Activated naive CD4-positive, alpha-beta T cell treated with anti-CD3 and anti-CD28 coated beads for 36 hours (primary cell): ENCODE results near the gene PEX10. TPM values are rescaled to one million over a fixed set of nuclear protein-coding genes. Genes with fewer than 3 reads are reported as not detected.
A peak's percentile ranks its signal among the peaks of the same experiment; 100 is the strongest.

Experiments
- CTCF ChIA-PET: fragments of 350-600 bp; sonication (Branson Sonifier 250); formaldehyde crosslinking; loops from one replicate; lab custom pipeline; 2021; ENCODE audit warnings: antibody characterized with exemption; lab: Charles Lee
- DNase-seq: peaks from one replicate; pipeline ENCODE4 v3.0.0-alpha.2; 2020
- H3K27ac Mint-ChIP-seq: one replicate; pipeline ENCODE4 v1.8.0; 2021; ENCODE audit warnings: mild to moderate bottlenecking, mixed read lengths
- H3K27me3 Mint-ChIP-seq: one replicate; pipeline ENCODE4 v1.8.0; 2021; ENCODE audit warnings: low read depth, mixed read lengths
- H3K36me3 Mint-ChIP-seq: one replicate; pipeline ENCODE4 v1.8.0; 2021; ENCODE audit warnings: low read depth, mixed read lengths
- H3K4me1 Mint-ChIP-seq: one replicate; pipeline ENCODE4 v1.8.0; 2021; ENCODE audit warnings: low read depth, mixed read lengths
- H3K4me3 Mint-ChIP-seq: one replicate; pipeline ENCODE4 v1.8.0; 2021; ENCODE audit warnings: mild to moderate bottlenecking, moderate library complexity, mixed read lengths
- H3K9me3 Mint-ChIP-seq: one replicate; pipeline ENCODE4 v1.8.0; 2021; ENCODE audit warnings: mixed read lengths
- intact Hi-C: fragments of 100-400 bp; cut with micrococcal nuclease; formaldehyde crosslinking; loops from one replicate; pipeline ENCODE4 v1.15.1; 2023
- total RNA-seq, 2 experiments: library from RNA; stranded (reverse); gene quantifications; one replicate each; pipeline ENCODE4 v1.2.3, GENCODE V29; 2021

Gene PEX10
- total RNA-seq, 2 experiments from 2014 or later, result 8.6 to 9.1 TPM

- DNase-seq, result peak; percentile 79
- CTCF ChIA-PET, result interaction anchor here (0.7 to 2.0 kb wide), 7 partner anchors 14 to 277 kb away, joined by 3 to 19 read pairs (median 4); partner anchors contain the start of gene FAAP20
- H3K27me3 Mint-ChIP-seq, result no peaks in the 10 kb centered on the region
- intact Hi-C loops, result loop anchor here (2.0 to 10.0 kb wide), 3 partner anchors 163 to 425 kb away; partner anchors contain the start of gene TTC34
- H3K4me1 Mint-ChIP-seq, result peaks cover 34% of the 10 kb centered on the region
- peak overlapping the region; percentile 79 for H3K27ac Mint-ChIP-seq
- no peaks in the 10 kb centered on the region for H3K36me3 Mint-ChIP-seq
- H3K9me3 Mint-ChIP-seq, result no peaks in the 10 kb centered on the region
- H3K4me3 Mint-ChIP-seq, result peak overlapping the region; percentile 69
These were observed 3.4 kb upstream of the PEX10 start for GRCh38 chr1:2415801-2416208.

- peak overlapping the region; percentile 69 for H3K4me3 Mint-ChIP-seq
- intact Hi-C loops, result loop anchor here (2.0 to 10.0 kb wide), 3 partner anchors 163 to 425 kb away; partner anchors contain the start of gene TTC34
- peak; percentile 14 for DNase-seq
- CTCF ChIA-PET, result interaction anchor here (0.6 to 2.0 kb wide), 8 partner anchors 66 to 858 kb away, joined by 3 to 19 read pairs (median 4); partner anchors contain the start of gene FAAP20
- H3K27ac Mint-ChIP-seq, result peak overlapping the region; percentile 79
- no peaks in the 10 kb centered on the region for H3K36me3 Mint-ChIP-seq
- peaks cover 37% of the 10 kb centered on the region for H3K4me1 Mint-ChIP-seq
- H3K9me3 Mint-ChIP-seq, result no peaks in the 10 kb centered on the region
- no peaks in the 10 kb centered on the region for H3K27me3 Mint-ChIP-seq
These were observed 3.0 kb upstream of the PEX10 start for GRCh38 chr1:2415337-2415736.

- Mint-ChIP-seq H3K27ac (peak overlapping the region; percentile 81), H3K4me3 (peak overlapping the region; percentile 73), H3K27me3 (no peaks in the 10 kb centered on the region), H3K9me3 (no peaks in the 10 kb centered on the region), H3K4me1 (peaks cover 37% of the 10 kb centered on the region), H3K36me3 (no peaks in the 10 kb centered on the region)
- CTCF ChIA-PET, result interaction anchor here (0.6 to 2.0 kb wide), 5 partner anchors 67 to 859 kb away, joined by 3 to 19 read pairs (median 4); partner anchors contain the start of gene FAAP20
- peak; percentile 88 for DNase-seq
- intact Hi-C loops, result loop anchor here (1.0 to 10.0 kb wide), 6 partner anchors 112 to 426 kb away; partner anchors contain the start of genes PANK4 and TTC34
These were observed 2.1 kb upstream of the PEX10 start for GRCh38 chr1:2414297-2414958.

GRCh38 chr1:2413495-2414296, 1.3 kb upstream of the PEX10 start:
- DNase-seq, result peak; percentile 34
- peaks cover 37% of the 10 kb centered on the region for H3K4me1 Mint-ChIP-seq
- H3K4me3 Mint-ChIP-seq, result peak overlapping the region; percentile 73
- no peaks in the 10 kb centered on the region for H3K9me3 Mint-ChIP-seq
- peak overlapping the region; percentile 81 for H3K27ac Mint-ChIP-seq
- H3K36me3 Mint-ChIP-seq, result peaks cover 4% of the 10 kb centered on the region
- CTCF ChIA-PET, result interaction anchor here (1.0 to 1.4 kb wide), 4 partner anchors 110 to 219 kb away, joined by 4 to 5 read pairs (median 4); partner anchors contain the start of gene FAAP20
- no peaks in the 10 kb centered on the region for H3K27me3 Mint-ChIP-seq
- intact Hi-C loops, result loop anchor here (1.0 to 10.0 kb wide), 6 partner anchors 113 to 427 kb away; partner anchors contain the start of genes PANK4 and TTC34

GRCh38 chr1:2412773-2413494, 570 bp upstream of the PEX10 start:
- peak; percentile 38 for DNase-seq
- Mint-ChIP-seq H3K4me1 (peaks cover 37% of the 10 kb centered on the region), H3K36me3 (peaks cover 4% of the 10 kb centered on the region), H3K27me3 (no peaks in the 10 kb centered on the region), H3K9me3 (no peaks in the 10 kb centered on the region), H3K4me3 (peak overlapping the region; percentile 73), H3K27ac (no peak overlapping the region)
- CTCF ChIA-PET, result interaction anchor here (1.0 to 1.4 kb wide), 4 partner anchors 111 to 218 kb away, joined by 4 to 5 read pairs (median 4); partner anchors contain the start of gene FAAP20
- intact Hi-C loops, result loop anchor here (1.0 to 10.0 kb wide), 5 partner anchors 22 to 392 kb away; partner anchors contain the start of genes MORN1, PRXL2B, RER1 and TTC34

GRCh38 chr1:2411801-2412394, 466 bp downstream of the PEX10 start:
- CTCF ChIA-PET, result interaction anchor here (1.4 kb wide), 1 partner anchor 15 kb away, joined by 4 read pairs; no protein-coding TSS in a partner anchor
- intact Hi-C loops, result loop anchor here (1.0 to 10.0 kb wide), 5 partner anchors 21 to 393 kb away; partner anchors contain the start of genes MORN1, PRXL2B, RER1 and TTC34
- no peaks in the 10 kb centered on the region for H3K9me3 Mint-ChIP-seq
- H3K27me3 Mint-ChIP-seq, result no peaks in the 10 kb centered on the region
- DNase-seq, result no peak
- H3K4me1 Mint-ChIP-seq, result peaks cover 34% of the 10 kb centered on the region
- H3K27ac Mint-ChIP-seq, result peak overlapping the region; percentile 77
- H3K4me3 Mint-ChIP-seq, result peak overlapping the region; percentile 84
- H3K36me3 Mint-ChIP-seq, result peaks cover 6% of the 10 kb centered on the region

GRCh38 chr1:2409745-2410144, 2.6 kb downstream of the PEX10 start:
- intact Hi-C loops, result loop anchor here (5.0 to 10.0 kb wide), 2 partner anchors 233 to 395 kb away; partner anchors contain the start of gene TTC34
- H3K36me3 Mint-ChIP-seq, result peaks cover 6% of the 10 kb centered on the region
- no peak for DNase-seq
- H3K27ac Mint-ChIP-seq, result no peak overlapping the region
- H3K4me3 Mint-ChIP-seq, result no peak overlapping the region
- no peaks in the 10 kb centered on the region for H3K9me3 Mint-ChIP-seq
- peaks cover 16% of the 10 kb centered on the region for H3K4me1 Mint-ChIP-seq
- CTCF ChIA-PET, result no interaction called here
- H3K27me3 Mint-ChIP-seq, result no peaks in the 10 kb centered on the region

GRCh38 chr1:2408859-2409276, 3.5 kb downstream of the PEX10 start:
- CTCF ChIA-PET, result no interaction called here
- Mint-ChIP-seq H3K27ac (no peak overlapping the region), H3K4me1 (peaks cover 7% of the 10 kb centered on the region), H3K4me3 (no peak overlapping the region), H3K36me3 (peaks cover 6% of the 10 kb centered on the region), H3K27me3 (no peaks in the 10 kb centered on the region), H3K9me3 (no peaks in the 10 kb centered on the region)
- intact Hi-C loops, result no loop called here
- no peak for DNase-seq

GRCh38 chr1:2408456-2408855, 3.9 kb downstream of the PEX10 start:
- peaks cover 5% of the 10 kb centered on the region for H3K4me1 Mint-ChIP-seq
- H3K27me3 Mint-ChIP-seq, result no peaks in the 10 kb centered on the region
- CTCF ChIA-PET, result no interaction called here
- no peak for DNase-seq
- no peak overlapping the region for H3K27ac Mint-ChIP-seq
- intact Hi-C loops, result no loop called here
- H3K4me3 Mint-ChIP-seq, result no peak overlapping the region
- H3K9me3 Mint-ChIP-seq, result no peaks in the 10 kb centered on the region
- peaks cover 6% of the 10 kb centered on the region for H3K36me3 Mint-ChIP-seq

GRCh38 chr1:2407991-2408275, 4.4 kb downstream of the PEX10 start:
- CTCF ChIA-PET, result interaction anchor here (1.3 kb wide), 1 partner anchor 141 kb away, joined by 5 read pairs; no protein-coding TSS in a partner anchor
- H3K27ac Mint-ChIP-seq, result no peak overlapping the region
- DNase-seq, result no peak
- H3K4me3 Mint-ChIP-seq, result no peak overlapping the region
- no peaks in the 10 kb centered on the region for H3K27me3 Mint-ChIP-seq
- intact Hi-C loops, result no loop called here
- H3K36me3 Mint-ChIP-seq, result peaks cover 7% of the 10 kb centered on the region
- peaks cover 5% of the 10 kb centered on the region for H3K4me1 Mint-ChIP-seq
- no peaks in the 10 kb centered on the region for H3K9me3 Mint-ChIP-seq
